Astrocyte of the cerebellum (primary cell): Measurements from ENCODE around the gene ZNF521.

Experiments
- DNase-seq: peaks from one replicate; pipeline ENCODE4 v3.0.0-alpha.2; 2011; ENCODE audit warnings: low read depth
- H3K4me3 ChIP-seq: 2 replicates; pipeline ENCODE4 v1.5.1; 2011; ENCODE audit warnings: mild to moderate bottlenecking, low read depth, low read length, moderate library complexity
- CTCF ChIP-seq: IDR thresholded peaks from 2 replicates; pipeline ENCODE4 v1.5.1; 2012; ENCODE audit warnings: low read length, low read depth, moderate library complexity, mild to moderate bottlenecking; ENCODE audit errors: missing control alignments
- in situ Hi-C: cut with HindIII; loops from 2 replicates; pipeline ENCODE4 v1.10.0; 2017; ENCODE audit warnings: low sequenced_read_pairs

The ZNF521 gene

DNA sequence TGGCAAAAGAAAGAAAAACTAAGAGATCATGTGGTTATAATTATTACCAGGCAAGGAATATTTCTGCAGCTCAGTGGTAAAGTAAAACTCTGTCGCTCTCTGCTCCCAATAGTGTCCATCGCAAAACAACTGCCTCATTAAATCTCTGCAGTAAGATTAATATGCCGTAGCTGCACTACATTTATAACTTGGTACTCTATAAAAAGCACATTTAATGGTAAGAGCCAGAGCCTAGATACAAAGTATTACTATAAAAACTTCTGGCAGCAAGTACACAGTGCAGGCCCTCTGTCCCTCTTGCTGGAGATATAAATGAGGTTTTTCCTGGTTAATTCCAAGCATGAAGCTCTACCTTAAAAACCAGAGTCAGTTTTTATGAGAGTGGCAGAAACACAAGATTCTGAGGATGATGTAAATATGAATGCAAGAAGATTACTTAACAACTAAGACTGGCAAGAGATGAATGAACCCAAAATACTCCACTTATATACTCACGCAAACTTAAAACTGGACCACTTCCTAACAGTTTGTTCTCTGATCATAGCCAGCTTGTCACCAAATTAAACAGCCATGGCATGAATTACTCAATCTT, 25.5 kb downstream of the ZNF521 start:
- TF ChIP-seq CTCF: no peak
- no peak for DNase-seq
- in situ Hi-C loops: no loop called here
- H3K4me3 ChIP-seq: no peak overlapping the region

DNA sequence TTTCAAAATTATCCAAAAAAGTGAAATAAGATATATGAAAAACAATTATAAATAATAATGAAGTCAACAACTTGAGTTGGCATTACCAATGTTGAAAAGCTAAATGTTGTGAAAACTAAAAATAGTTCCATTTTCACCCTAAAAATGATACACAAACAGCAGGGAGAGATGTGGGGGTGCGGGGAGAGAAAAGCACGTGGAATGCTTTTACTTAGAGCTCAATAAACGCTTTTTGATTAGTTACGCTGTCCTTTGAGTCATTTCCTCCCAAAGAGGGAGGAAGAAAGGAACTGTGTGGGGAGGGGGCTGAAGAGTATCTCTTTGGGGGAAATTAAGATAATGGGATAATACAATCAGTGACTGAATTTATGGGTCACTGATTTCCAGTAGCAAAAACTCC, 29.2 kb downstream of the ZNF521 start:
- in situ Hi-C loops: no loop called here
- H3K4me3 ChIP-seq: no peak overlapping the region
- TF ChIP-seq CTCF: no peak
- no peak for DNase-seq

GRCh38 chr18:25316381-25317018, 35.5 kb downstream of the ZNF521 start:
- TF ChIP-seq CTCF: no peak
- in situ Hi-C loops: no loop called here
- H3K4me3 ChIP-seq: no peak overlapping the region
- DNase-seq: no peak

GRCh38 chr18:25314838-25315190, 37.2 kb downstream of the ZNF521 start:
- in situ Hi-C loops: no loop called here
- H3K4me3 ChIP-seq: no peak overlapping the region
- DNase-seq: no peak
- TF ChIP-seq CTCF: no peak

- H3K4me3 ChIP-seq: no peak overlapping the region
- in situ Hi-C loops: no loop called here
- TF ChIP-seq CTCF: no peak
- no peak for DNase-seq
These were observed 37.7 kb downstream of the ZNF521 start for GRCh38 chr18:25314151-25314837.

- no peak for TF ChIP-seq CTCF
- DNase-seq: no peak
- in situ Hi-C loops: no loop called here
- H3K4me3 ChIP-seq: no peak overlapping the region
These were observed 38.7 kb downstream of the ZNF521 start for GRCh38 chr18:25313268-25313667.
